K562 (cell line): ENCODE data around the gene TRAPPC12. TPM values are rescaled to one million over a fixed set of nuclear protein-coding genes. Genes with fewer than 3 reads are reported as not detected.

Source experiments
- ATAC-seq: fragments of 200-7000 bp; cut with Tn5 transposase; 3 replicates; pipeline ENCODE4 v1.9.1; 2020; ENCODE audit warnings: moderate library complexity
- BruUV-seq: library from RNA; stranded (reverse); fragments of 400-500 nt; replicated peaks from 2 replicates; lab custom pipeline; 2021; lab: Mats Ljungman, UMichigan
- CTCF ChIA-PET: fragments of 300-600 bp; formaldehyde crosslinking; extraction: SDS; loops from one replicate; lab custom pipeline; 2021; ENCODE audit warnings: low intra/inter-chr PET ratio; lab: Yijun Ruan, JAX
- POLR2A ChIA-PET: fragments of 300-600, 350-650 bp; sonication (Branson Sonifier 250); formaldehyde crosslinking; extraction: SDS; loops from one replicate; lab custom pipeline; 2021; ENCODE audit warnings: antibody characterized with exemption, inconsistent platforms; lab: Yijun Ruan, JAX
- DNase-seq, 4 experiments: peaks; one replicate each; pipeline versions ENCODE4 v3.0.0 to v3.0.0-alpha.2; 2011 to 2018; ENCODE audit warnings: low spot score in 3 of 4, mixed read lengths in 3 of 4; ENCODE audit errors: extremely low read depth in 1 of 4
- FAIRE-seq: peaks from 2 replicates; lab custom pipeline; 2011; peaks lifted over from hg19 to GRCh38; lab: Jason Lieb, UNC
- H2AFZ ChIP-seq: 2 replicates; pipeline ENCODE4 v1.6.0; 2011; ENCODE audit warnings: low read depth, low read length, control low read depth, inconsistent platforms
- H3K27ac ChIP-seq: fragments of 200-600 bp; 3 replicates; pipeline ENCODE4 v1.8.0; 2011; ENCODE audit warnings: low read depth, mild to moderate bottlenecking, control low read depth, inconsistent platforms, low read length, moderate library complexity, mixed read lengths; ENCODE audit errors: extremely low read depth
- H3K27me3 ChIP-seq, 2 experiments: fragments of 300-600 bp in 1 of 2; 2 replicates in 1 of 2; 3 replicates in 1 of 2; pipeline versions ENCODE4 v1.6.0 to v1.8.0; 2011; ENCODE audit warnings: inconsistent platforms in 2 of 2, low read length in 2 of 2, mild to moderate bottlenecking in 1 of 2, mixed read lengths in 1 of 2, moderate library complexity in 1 of 2; ENCODE audit not compliant: control insufficient read depth in 2 of 2, insufficient read depth in 2 of 2
- H3K36me3 ChIP-seq: fragments of 300-600 bp; 3 replicates; pipeline ENCODE4 v1.8.0; 2011; ENCODE audit warnings: mild to moderate bottlenecking, low read length, inconsistent platforms; ENCODE audit not compliant: control insufficient read depth, insufficient read depth
- H3K4me1 ChIP-seq, 2 experiments: fragments of 200-600 bp in 1 of 2; replicated peaks in 1 of 2; 2 replicates in 1 of 2; 3 replicates in 1 of 2; pipeline versions ENCODE4 v1.5.1 to v1.8.0; 2011; ENCODE audit warnings: inconsistent platforms in 2 of 2, low read length in 2 of 2, mild to moderate bottlenecking in 1 of 2, mixed read lengths in 1 of 2, moderate library complexity in 1 of 2; ENCODE audit not compliant: control insufficient read depth in 2 of 2, insufficient read depth in 2 of 2
- H3K4me2 ChIP-seq: 2 replicates; pipeline ENCODE4 v1.6.1; 2011; ENCODE audit warnings: low read length, control low read depth, inconsistent platforms, mixed read lengths; ENCODE audit not compliant: insufficient read depth
- H3K4me3 ChIP-seq: fragments of 200-600 bp; sonication (generic), shearing (Covaris generic); 2 replicates; pipeline ENCODE4 v1.5.1; 2016; ENCODE audit warnings: control low read depth, inconsistent platforms
- H3K79me2 ChIP-seq: fragments of 200-600 bp; 3 replicates; pipeline ENCODE4 v1.8.0; 2011; ENCODE audit warnings: low read length, inconsistent platforms; ENCODE audit not compliant: control insufficient read depth, insufficient read depth
- H3K9ac ChIP-seq, 2 experiments: 2 replicates each; pipeline versions ENCODE4 v1.6.0 to v1.6.1; 2011; ENCODE audit warnings: low read depth in 2 of 2, low read length in 2 of 2, control low read depth in 1 of 2, inconsistent platforms in 1 of 2, mild to moderate bottlenecking in 1 of 2, mixed read lengths in 1 of 2; ENCODE audit not compliant: insufficient read depth in 1 of 2
- H3K9me1 ChIP-seq: one replicate; pipeline ENCODE4 v1.6.0; 2011; ENCODE audit warnings: inconsistent platforms, mild to moderate bottlenecking, low read length, moderate library complexity; ENCODE audit not compliant: control insufficient read depth, insufficient read depth
- H3K9me3 ChIP-seq: replicated peaks from 2 replicates; pipeline ENCODE4 v1.5.1; 2011; ENCODE audit warnings: low read depth, low read length, inconsistent platforms; ENCODE audit not compliant: control insufficient read depth, insufficient read depth
- H4K20me1 ChIP-seq: replicated peaks from 2 replicates; pipeline ENCODE4 v1.6.1; 2011; ENCODE audit warnings: low read length, inconsistent platforms, mixed read lengths; ENCODE audit not compliant: control insufficient read depth, insufficient read depth
- ARID2 ChIP-seq: fragments of 450-650 bp; IDR thresholded peaks from 2 replicates; pipeline ENCODE4 v1.6.1; 2017; ENCODE audit warnings: antibody characterized with exemption, mild to moderate bottlenecking
- GMEB1 ChIP-seq: fragments of 250-450 bp; sonication (Bioruptor Pico); IDR thresholded peaks from 2 replicates; pipeline ENCODE4 v1.4.0; 2020; ENCODE audit warnings: mild to moderate bottlenecking
- HLTF ChIP-seq: fragments of 450-650 bp; IDR thresholded peaks from 2 replicates; pipeline ENCODE4 v1.6.1; 2016
- RAD51 ChIP-seq: fragments of 450-650 bp; IDR thresholded peaks from 2 replicates; pipeline ENCODE4 v1.7.1; 2016; ENCODE audit warnings: low read depth, mild to moderate bottlenecking, borderline replicate concordance
- SLC30A9 ChIP-seq: fragments of 250-450 bp; sonication (Bioruptor Pico); IDR thresholded peaks from 2 replicates; pipeline ENCODE4 v1.8.0; 2022; ENCODE audit warnings: mild to moderate bottlenecking, moderate library complexity
- SMAD2 ChIP-seq: fragments of 150-350 bp; IDR thresholded peaks from 2 replicates; pipeline ENCODE4 v1.6.1; 2014; ENCODE audit warnings: low read depth, mild to moderate bottlenecking, low read length
- SMARCB1 ChIP-seq: IDR thresholded peaks from 2 replicates; pipeline ENCODE4 v1.6.1; 2011; ENCODE audit warnings: improper control_type of control experiment, low read depth; ENCODE audit not compliant: insufficient read length
- ZBTB7A ChIP-seq: IDR thresholded peaks from 2 replicates; pipeline ENCODE4 v1.6.1; 2011; ENCODE audit warnings: low read depth, mild to moderate bottlenecking, low read length, moderate library complexity, borderline replicate concordance; ENCODE audit not compliant: control insufficient read depth
- ZNF217 ChIP-seq: sonication (generic); formaldehyde crosslinking; IDR thresholded peaks from 2 replicates; pipeline ENCODE4 v1.8.0; 2022; ENCODE audit warnings: mild to moderate bottlenecking, missing genetic modification reagents
- ZNF696 ChIP-seq: fragments of 250-450 bp; sonication (Bioruptor Pico); conservative IDR thresholded peaks from 2 replicates; pipeline ENCODE4 v1.4.0; 2020; ENCODE audit warnings: mild to moderate bottlenecking, moderate library complexity
- WGBS: fragments of 100-300 bp; shearing (Covaris generic); methylation state at CpG from one replicate; pipeline ENCODE4 v1.1.6; 2016; ENCODE audit warnings: low coverage, mixed read lengths; ENCODE audit not compliant: insufficient coverage; ENCODE audit errors: missing lambda C conversion rate; 5-methylcytosine and 5-hydroxymethylcytosine counted together
- in situ Hi-C: fragments of 300-500 bp; cut with MboI; formaldehyde crosslinking; loops from 4 replicates; pipeline ENCODE4 v1.15.0; 2018; ENCODE audit warnings: inconsistent platforms, mixed read lengths
- intact Hi-C: fragments of 100-400 bp; cut with micrococcal nuclease; formaldehyde crosslinking; loops from 2 replicates; pipeline ENCODE4 v1.14.2; 2022
- polyA plus RNA-seq, 8 experiments: library from polyadenylated mRNA; depleted of rRNA in 4 of 8; stranded (reverse) in 5 of 8; unstranded in 3 of 8; fragments of >200 nt; fragmentation: Nextera tagmentation in 2 of 8; fragmentation: Illumina TruSeq in 1 of 8; extraction: Ambion mirVana in 2 of 8; extraction: Trizol in 1 of 8; gene quantifications; 2 replicates each; pipeline versions ENCODE4 v1.2.1 to v1.2.3, GENCODE V29; 2011 to 2014; ENCODE audit warnings: inconsistent platforms in 1 of 8, missing spikeins in 1 of 8
- total RNA-seq, 7 experiments: library from RNA; depleted of rRNA in 6 of 7; stranded (reverse); fragments of >200 nt in 6 of 7; fragmentation: Illumina TruSeq in 2 of 7; extraction: Trizol in 2 of 7; gene quantifications; 2 replicates each; pipeline versions ENCODE4 v1.2.1 to v1.2.3, GENCODE V29; 2011 to 2021; ENCODE audit warnings: low replicate concordance in 1 of 7
- TF ChIP-seq, protein P1 (sequence below): fragments of 250-450 bp; sonication (Bioruptor Pico); IDR thresholded peaks from 2 replicates; pipeline ENCODE4 v1.5.0; 2020; ENCODE audit warnings: mild to moderate bottlenecking
- TF ChIP-seq, protein P2 (sequence below): sonication (generic); formaldehyde crosslinking; IDR thresholded peaks from 2 replicates; pipeline ENCODE4 v1.8.0; 2023; ENCODE audit warnings: missing genetic modification reagents, mild to moderate bottlenecking, borderline replicate concordance

Gene TRAPPC12
- total and polyA plus RNA-seq, 9 of the 15 experiments (the other 6 are each of a cell fraction or from before 2014, with no cell fraction given): 8.0 to 75.2 (median 39.1) TPM

DNA sequence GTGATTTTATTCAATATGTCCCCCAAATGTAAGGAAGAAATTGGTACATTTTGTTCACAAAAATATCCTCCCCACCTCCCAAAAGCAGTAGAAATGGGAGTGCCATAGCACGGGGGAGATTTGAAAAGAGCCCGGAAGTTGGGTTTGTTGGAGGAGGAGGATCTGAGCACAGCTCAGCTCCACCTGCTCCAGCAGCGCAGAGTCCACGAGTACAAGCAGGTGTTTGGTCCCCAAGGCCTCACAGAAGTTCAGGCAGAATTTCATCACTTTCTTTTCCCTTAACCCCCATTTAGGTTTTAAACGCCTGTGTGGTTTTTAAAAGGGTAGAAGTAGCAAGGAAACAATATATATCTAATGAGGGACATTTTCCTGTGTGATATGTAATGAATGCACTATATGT lies 56.0 kb downstream of the TRAPPC12 start:
- Histone ChIP-seq H3K4me2 (no peak overlapping the region), H3K9me1 (no peaks in the 10 kb centered on the region), H3K4me1 (no peaks in the 10 kb centered on the region), H3K27ac (no peak overlapping the region), H3K4me3 (no peak overlapping the region), H3K9ac (no peak overlapping the region), H4K20me1 (no peaks in the 10 kb centered on the region), H3K9me3 (no peaks in the 10 kb centered on the region), H3K36me3 (peaks cover 31% of the 10 kb centered on the region; the same call in 1 of the 3 replicates), H3K79me2 (no peaks in the 10 kb centered on the region), H2AFZ (no peak overlapping the region), H3K27me3 (no peaks in the 10 kb centered on the region)
- WGBS: 66% methylated on average over 5 of the region's 5 CpGs
- intact Hi-C loops (no loop called here), in situ Hi-C loops (no loop called here)
- FAIRE-seq: no peak
- CTCF ChIA-PET: no interaction called here
- no peak for DNase-seq
- no TSS peak for BruUV-seq
- no peak for ATAC-seq
- TF ChIP-seq GMEB1 (CRISPR knock-in tag): no peak
- TF ChIP-seq, protein P1, sequence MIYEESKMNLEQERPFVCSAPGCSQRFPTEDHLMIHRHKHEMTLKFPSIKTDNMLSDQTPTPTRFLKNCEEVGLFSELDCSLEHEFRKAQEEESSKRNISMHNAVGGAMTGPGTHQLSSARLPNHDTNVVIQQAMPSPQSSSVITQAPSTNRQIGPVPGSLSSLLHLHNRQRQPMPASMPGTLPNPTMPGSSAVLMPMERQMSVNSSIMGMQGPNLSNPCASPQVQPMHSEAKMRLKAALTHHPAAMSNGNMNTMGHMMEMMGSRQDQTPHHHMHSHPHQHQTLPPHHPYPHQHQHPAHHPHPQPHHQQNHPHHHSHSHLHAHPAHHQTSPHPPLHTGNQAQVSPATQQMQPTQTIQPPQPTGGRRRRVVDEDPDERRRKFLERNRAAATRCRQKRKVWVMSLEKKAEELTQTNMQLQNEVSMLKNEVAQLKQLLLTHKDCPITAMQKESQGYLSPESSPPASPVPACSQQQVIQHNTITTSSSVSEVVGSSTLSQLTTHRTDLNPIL (CRISPR knock-in tag): no peak
- TF ChIP-seq HLTF: no peak
- TF ChIP-seq ARID2: no peak
- TF ChIP-seq ZBTB7A: no peak
- no peak for TF ChIP-seq SMARCB1
- TF ChIP-seq RAD51: no peak
- no peak for TF ChIP-seq SMAD2
- no peak for TF ChIP-seq ZNF696 (CRISPR knock-in tag)
- TF ChIP-seq ZNF217 (CRISPR knock-in tag): no peak
- no peak for TF ChIP-seq SLC30A9 (CRISPR knock-in tag)
- TF ChIP-seq, protein P2, sequence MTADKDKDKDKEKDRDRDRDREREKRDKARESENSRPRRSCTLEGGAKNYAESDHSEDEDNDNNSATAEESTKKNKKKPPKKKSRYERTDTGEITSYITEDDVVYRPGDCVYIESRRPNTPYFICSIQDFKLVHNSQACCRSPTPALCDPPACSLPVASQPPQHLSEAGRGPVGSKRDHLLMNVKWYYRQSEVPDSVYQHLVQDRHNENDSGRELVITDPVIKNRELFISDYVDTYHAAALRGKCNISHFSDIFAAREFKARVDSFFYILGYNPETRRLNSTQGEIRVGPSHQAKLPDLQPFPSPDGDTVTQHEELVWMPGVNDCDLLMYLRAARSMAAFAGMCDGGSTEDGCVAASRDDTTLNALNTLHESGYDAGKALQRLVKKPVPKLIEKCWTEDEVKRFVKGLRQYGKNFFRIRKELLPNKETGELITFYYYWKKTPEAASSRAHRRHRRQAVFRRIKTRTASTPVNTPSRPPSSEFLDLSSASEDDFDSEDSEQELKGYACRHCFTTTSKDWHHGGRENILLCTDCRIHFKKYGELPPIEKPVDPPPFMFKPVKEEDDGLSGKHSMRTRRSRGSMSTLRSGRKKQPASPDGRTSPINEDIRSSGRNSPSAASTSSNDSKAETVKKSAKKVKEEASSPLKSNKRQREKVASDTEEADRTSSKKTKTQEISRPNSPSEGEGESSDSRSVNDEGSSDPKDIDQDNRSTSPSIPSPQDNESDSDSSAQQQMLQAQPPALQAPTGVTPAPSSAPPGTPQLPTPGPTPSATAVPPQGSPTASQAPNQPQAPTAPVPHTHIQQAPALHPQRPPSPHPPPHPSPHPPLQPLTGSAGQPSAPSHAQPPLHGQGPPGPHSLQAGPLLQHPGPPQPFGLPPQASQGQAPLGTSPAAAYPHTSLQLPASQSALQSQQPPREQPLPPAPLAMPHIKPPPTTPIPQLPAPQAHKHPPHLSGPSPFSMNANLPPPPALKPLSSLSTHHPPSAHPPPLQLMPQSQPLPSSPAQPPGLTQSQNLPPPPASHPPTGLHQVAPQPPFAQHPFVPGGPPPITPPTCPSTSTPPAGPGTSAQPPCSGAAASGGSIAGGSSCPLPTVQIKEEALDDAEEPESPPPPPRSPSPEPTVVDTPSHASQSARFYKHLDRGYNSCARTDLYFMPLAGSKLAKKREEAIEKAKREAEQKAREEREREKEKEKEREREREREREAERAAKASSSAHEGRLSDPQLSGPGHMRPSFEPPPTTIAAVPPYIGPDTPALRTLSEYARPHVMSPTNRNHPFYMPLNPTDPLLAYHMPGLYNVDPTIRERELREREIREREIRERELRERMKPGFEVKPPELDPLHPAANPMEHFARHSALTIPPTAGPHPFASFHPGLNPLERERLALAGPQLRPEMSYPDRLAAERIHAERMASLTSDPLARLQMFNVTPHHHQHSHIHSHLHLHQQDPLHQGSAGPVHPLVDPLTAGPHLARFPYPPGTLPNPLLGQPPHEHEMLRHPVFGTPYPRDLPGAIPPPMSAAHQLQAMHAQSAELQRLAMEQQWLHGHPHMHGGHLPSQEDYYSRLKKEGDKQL (CRISPR knock-in tag): no peak
- POLR2A ChIA-PET: no interaction called here
